ENCODE data around the gene COMTD1.
"Not testable (repeated sequence)": the region's sequence is repeated elsewhere in the genome, so short reads cannot be mapped to it uniquely, and the experiment has no call there.

COMTD1 gene

GRCh38 chr10:75221492-75221891 lies 14.3 kb downstream of the COMTD1 start:
- not testable (repeated sequence) for DNase-seq

- no peak for DNase-seq
Observed at GRCh38 chr10:75220274-75220673, 15.5 kb downstream of the COMTD1 start.

GRCh38 chr10:75212343-75212742 lies 23.4 kb downstream of the COMTD1 start:
- no peak for DNase-seq

GRCh38 chr10:75211007-75211691 lies 24.6 kb downstream of the COMTD1 start:
- no peak for DNase-seq

DNA sequence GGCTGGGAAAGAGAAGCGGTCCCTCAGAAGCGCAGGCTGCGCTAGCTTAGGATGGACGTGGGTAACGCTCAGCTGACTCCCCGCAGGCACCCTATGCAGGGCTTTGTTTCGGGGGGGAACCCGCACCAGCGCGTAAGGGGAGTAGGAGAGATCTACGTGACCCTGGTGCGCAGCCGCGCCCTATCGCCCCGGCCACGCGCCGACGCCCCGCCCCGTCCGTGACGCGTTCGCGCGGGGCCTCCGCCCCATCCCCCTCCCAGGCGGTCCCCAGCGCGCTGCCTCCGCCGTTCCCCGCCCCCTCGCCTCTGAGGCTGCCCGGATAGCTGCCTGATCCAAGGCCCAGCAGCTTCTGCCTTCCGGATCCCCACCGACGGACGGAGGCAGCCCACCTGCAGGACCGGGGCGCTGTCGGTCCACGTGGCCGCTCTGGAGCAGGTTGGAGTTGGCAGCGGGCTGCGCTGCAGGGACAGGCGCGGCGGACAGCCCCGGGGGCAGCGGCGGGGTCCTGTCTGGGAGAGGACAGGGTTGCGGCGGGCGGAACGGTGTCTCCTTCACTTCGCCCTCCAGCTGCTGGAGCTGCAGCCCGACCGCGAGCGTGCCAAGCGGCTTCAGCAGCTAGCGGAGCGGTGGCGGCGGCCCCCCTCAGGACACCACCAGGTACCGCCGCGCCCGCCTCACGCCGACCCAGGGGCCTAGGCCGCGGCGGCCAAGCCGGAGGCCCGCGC lies 25.3 kb downstream of the COMTD1 start, which contains the start of gene VDAC2:
VDAC2 (plus strand) TSS at position 515 of the 725 bp plus-strand sequence. CDS start 363 bp downstream, outside the sequence.
- peak; percentile 96 for DNase-seq

DNA sequence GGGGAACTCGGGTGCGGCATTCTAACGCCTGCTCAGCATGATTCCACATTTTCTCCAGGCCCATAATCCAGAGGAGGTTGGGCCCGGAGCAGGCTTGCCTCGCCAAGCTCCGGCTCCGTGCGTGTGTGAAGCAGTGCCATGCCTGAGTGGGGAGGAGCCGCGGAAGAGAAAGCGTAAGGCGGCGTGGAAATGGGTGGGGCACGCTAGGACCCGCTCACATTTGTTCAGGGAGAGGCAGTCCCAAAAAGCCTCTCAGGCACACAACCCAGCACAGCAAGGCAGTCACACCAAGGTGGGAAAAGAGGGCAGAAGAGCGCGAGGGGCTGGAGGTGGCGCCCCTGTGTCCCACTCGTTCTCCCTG lies 25.9 kb downstream of the COMTD1 start:
- DNase-seq: peak; percentile 58

DNA sequence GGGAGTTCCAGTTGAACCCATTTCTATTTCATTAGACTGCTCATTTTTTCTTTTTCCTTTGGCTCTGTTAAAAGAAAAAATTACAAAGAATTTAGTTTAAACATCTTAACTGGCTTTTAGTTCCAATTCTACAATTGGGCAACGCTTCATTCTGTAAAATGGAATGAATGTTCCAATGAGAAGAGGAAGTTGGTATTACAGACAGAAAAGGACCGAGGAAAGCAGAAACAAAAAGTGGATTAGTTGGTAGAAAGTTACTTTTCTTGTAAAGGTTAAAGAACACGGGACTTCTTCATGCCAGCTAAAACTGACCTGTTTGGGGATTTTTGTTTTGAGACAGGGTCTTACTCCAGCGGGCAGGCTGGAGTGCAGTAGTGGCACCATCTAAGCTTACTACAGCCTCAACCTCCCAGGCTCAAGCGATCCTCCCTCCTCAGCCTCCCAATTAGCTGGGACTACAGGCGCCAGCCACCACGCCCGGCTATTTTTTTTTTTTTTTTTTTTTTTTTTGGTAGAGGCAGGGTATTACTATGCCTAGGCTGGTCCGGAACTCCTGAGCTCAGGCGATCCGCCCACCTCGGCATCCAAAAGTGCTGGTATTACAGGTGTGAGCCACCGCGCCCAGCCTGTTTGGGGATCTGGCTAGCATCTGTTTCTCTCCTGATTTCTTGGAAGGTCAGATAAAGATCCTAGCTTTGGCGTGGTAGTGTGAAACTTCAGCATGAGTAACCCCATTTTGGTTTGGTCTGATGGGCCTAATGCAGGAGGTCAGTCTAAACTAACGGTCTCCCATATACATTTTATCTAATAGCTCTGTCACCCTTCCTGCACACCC lies 26.5 kb downstream of the COMTD1 start:
- no peak for DNase-seq

DNA sequence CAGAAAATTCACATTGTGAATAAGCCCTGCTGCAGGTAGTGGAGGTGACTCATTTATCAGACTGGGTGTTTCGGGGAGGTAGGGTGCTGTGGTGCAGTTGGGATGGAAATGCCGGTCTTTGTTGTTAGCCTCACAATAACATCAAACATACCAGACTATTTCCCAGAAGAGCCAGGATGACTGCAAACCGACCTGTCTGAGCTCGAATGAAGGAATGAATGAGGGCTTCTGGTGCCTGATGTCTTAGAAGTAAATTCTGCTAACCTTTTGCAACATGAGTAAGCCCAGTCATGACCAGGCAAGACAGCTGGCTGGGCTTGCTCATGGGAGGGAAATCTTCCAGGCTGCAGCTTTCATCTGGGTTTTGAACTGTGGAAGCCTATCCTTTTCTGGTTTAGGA lies 27.6 kb downstream of the COMTD1 start:
- DNase-seq: no peak

- DNase-seq: no peak
Observed at GRCh38 chr10:75207857-75208144, 28.0 kb downstream of the COMTD1 start.

GRCh38 chr10:75207079-75207856 lies 28.5 kb downstream of the COMTD1 start:
- no peak for DNase-seq

GRCh38 chr10:75206638-75207037 lies 29.1 kb downstream of the COMTD1 start:
- not testable (repeated sequence) for DNase-seq

GRCh38 chr10:75205908-75206307 lies 29.8 kb downstream of the COMTD1 start:
- no peak for DNase-seq

GRCh38 chr10:75203724-75204123 lies 32.0 kb downstream of the COMTD1 start:
- DNase-seq: no peak

GRCh38 chr10:75203046-75203620 lies 32.6 kb downstream of the COMTD1 start:
- DNase-seq: not testable (repeated sequence)

GRCh38 chr10:75202321-75203045 lies 33.3 kb downstream of the COMTD1 start:
- DNase-seq: no peak

GRCh38 chr10:75201793-75202307 lies 33.9 kb downstream of the COMTD1 start:
- no peak for DNase-seq

DNA sequence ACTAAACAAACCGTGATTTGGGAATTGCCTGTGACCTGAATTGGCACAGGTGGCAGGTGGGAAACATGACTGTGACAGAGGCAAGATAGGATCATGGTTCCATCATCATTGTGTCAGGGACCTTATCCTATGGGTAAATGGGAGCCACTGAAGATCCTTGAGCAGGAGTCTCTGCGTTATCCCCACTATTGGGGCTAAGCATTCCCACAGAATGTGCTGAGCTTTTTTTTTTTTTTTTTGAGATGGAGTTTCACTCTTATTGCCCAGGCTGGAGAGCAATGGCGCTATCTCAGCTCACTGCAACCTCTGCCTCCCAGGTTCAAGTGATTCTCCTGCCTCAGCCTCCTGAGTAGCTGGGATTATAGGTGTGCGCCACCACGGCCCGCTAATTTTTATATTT lies 35.8 kb downstream of the COMTD1 start:
- not testable (repeated sequence) for DNase-seq

- no peak for DNase-seq
Observed at GRCh38 chr10:75197906-75198305, 37.9 kb downstream of the COMTD1 start.

- no peak for DNase-seq
Observed at GRCh38 chr10:75197066-75197465, 38.7 kb downstream of the COMTD1 start.

- peak; percentile 19 for DNase-seq
Observed at GRCh38 chr10:75195035-75195763, 40.6 kb downstream of the COMTD1 start.

DNA sequence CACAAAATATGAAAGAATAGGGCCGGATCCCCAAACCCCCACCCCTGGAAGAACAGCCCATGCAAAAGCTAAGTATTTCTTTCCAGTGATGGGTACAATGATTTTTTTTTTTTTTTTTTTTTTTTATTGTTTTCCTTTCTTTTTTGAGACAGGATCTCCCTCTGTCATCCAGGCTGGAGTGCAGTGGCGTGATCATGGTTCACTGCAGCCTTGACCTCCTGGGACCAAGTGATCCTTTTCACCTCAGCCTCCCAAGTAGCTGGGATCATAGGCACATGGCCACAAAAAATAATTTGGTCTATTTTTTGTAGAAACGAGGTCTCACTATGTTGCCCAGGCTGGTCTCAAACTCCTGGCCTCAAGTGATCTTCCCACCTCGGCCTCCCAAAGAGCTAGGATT lies 41.1 kb downstream of the COMTD1 start:
- DNase-seq: not testable (repeated sequence)
